ENCODE measurements around the gene DRD4. TPM values are rescaled to one million over a fixed set of nuclear protein-coding genes. Genes with fewer than 3 reads are reported as not detected.

Gene DRD4
- total RNA-seq, 2 experiments from 2014 or later, result 0.70 to 0.82 TPM

DNA sequence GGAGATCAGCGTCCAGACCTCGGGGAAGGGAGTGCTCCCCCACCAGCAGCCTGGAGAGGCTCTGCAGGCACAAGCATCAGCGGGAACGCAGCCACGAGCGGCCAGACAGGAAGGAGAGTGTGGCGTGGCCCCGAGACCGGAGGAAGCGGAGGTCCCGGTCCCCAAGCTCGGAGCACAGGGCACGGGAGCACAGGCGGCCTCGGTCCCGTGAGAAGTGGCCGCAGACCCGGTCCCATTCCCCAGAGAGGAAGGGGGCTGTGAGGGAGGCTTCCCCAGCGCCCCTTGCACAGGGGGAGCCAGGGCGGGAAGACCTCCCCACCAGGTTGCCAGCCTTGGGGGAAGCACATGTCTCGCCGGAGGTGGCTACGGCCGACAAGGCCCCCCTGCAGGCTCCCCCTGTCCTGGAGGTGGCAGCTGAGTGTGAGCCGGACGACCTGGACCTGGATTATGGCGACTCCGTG lies 28.2 kb upstream of the DRD4 start:
- H3K27ac Mint-ChIP-seq, result peak overlapping the region; percentile 65

DNA sequence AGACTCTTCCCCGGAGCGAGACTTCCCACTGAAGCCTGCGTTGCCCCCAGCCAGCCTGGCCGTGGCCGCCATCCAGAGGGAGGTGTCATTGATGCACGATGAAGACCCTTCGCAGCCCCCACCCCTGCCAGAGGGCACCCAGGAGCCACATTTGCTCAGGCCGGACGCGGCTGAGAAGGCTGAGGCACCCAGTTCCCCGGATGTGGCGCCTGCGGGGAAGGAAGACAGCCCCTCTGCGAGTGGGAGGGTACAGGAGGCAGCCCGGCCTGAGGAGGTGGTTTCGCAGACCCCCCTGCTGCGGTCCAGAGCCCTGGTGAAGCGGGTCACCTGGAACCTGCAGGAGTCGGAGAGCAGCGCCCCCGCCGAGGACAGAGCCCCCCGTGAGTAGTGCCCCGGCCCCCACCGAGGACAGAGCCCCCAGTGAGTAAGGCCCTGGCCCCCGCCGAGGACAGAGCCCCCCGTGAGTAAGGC lies 27.7 kb upstream of the DRD4 start:
- CTCF ChIA-PET, result no interaction called here
- no peak overlapping the region for H3K27ac Mint-ChIP-seq
- H3K36me3 Mint-ChIP-seq (ENCODE audit: low read depth), result peaks cover 52% of the 10 kb centered on the region

More for the DNA sequence above, 28.2 kb upstream of the DRD4 start:
- CTCF ChIA-PET, result no interaction called here
- Histone ChIP-seq H3K9me3 (ENCODE audit: control insufficient read depth in 1 of 2, insufficient read depth in 1 of 2, low read length in 2 of 2) (peaks cover 0 to 3% of the 10 kb centered on the region in 2 experiments), H3K36me3 (ENCODE audit: insufficient read depth, low read length) (peaks cover 95% of the 10 kb centered on the region), H3K27me3 (ENCODE audit: control insufficient read depth in 1 of 2, insufficient read depth in 2 of 2, low read length in 2 of 2) (no peaks in the 10 kb centered on the region), H3K4me1 (ENCODE audit: insufficient read depth, low read length) (peaks cover 7% of the 10 kb centered on the region), H3K4me3 (ENCODE audit: low read length) (no peak overlapping the region), H3K27ac (ENCODE audit: low read depth in 1 of 2, low read length in 2 of 2) (no peak overlapping the region)
- Mint-ChIP-seq H3K9me3 (no peaks in the 10 kb centered on the region), H3K4me3 (no peak overlapping the region), H3K27me3 (no peaks in the 10 kb centered on the region), H3K36me3 (ENCODE audit: low read depth) (peaks cover 54% of the 10 kb centered on the region), H3K4me1 (ENCODE audit: low read depth) (peaks cover 5% of the 10 kb centered on the region)
- DNase-seq (no peak), ATAC-seq (ENCODE audit: poor library complexity) (no peak)
- POLR2A ChIA-PET, result no interaction called here
- TF ChIP-seq, protein P1, sequence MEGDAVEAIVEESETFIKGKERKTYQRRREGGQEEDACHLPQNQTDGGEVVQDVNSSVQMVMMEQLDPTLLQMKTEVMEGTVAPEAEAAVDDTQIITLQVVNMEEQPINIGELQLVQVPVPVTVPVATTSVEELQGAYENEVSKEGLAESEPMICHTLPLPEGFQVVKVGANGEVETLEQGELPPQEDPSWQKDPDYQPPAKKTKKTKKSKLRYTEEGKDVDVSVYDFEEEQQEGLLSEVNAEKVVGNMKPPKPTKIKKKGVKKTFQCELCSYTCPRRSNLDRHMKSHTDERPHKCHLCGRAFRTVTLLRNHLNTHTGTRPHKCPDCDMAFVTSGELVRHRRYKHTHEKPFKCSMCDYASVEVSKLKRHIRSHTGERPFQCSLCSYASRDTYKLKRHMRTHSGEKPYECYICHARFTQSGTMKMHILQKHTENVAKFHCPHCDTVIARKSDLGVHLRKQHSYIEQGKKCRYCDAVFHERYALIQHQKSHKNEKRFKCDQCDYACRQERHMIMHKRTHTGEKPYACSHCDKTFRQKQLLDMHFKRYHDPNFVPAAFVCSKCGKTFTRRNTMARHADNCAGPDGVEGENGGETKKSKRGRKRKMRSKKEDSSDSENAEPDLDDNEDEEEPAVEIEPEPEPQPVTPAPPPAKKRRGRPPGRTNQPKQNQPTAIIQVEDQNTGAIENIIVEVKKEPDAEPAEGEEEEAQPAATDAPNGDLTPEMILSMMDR (IDR thresholded peaks at IDR 0.05), result no peak
- intact Hi-C loops (cut with DNase I, micrococcal nuclease), result no loop called here

DNA sequence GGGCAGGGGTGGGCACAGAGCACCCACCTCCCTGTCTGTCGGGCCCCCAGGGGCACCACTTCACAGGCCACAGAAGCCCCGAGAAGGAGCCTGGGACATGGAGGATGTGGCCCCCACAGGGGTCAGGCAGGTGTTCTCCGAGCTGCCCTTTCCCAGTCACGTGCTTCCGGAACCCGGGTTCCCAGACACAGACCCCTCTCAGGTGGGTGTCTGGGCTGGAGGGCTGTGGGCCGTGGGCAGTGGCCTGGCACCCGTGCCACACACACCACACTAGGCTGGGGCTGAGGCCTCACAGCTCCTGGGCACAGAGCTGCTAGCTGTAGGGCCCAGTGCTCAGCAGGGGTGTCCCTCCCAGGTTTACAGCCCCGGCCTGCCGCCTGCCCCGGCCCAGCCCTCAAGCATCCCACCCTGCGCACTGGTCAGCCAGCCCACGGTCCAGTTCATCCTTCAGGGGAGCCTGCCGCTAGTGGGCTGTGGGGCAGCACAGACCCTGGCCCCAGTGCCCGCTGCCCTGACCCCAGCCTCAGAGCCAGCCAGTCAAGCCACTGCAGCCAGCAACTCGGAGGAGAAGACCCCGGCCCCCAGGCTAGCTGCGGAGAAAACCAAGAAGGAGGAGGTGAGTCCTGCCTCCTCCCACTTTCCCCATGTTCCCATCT lies 26.8 kb upstream of the DRD4 start:
- H3K4me3 Mint-ChIP-seq, result no peak overlapping the region
- DNase-seq, result peak in 1 of 14 experiments; percentile 27
- peak overlapping the region; percentile 63 for H3K27ac Mint-ChIP-seq

More for the DNA sequence above, 27.7 kb upstream of the DRD4 start:
- peak in 1 of 14 experiments; percentile 27 for DNase-seq
- no peaks in the 10 kb centered on the region for H3K27me3 Mint-ChIP-seq
- H3K9me3 ChIP-seq (ENCODE audit: control insufficient read depth in 1 of 2, insufficient read depth in 1 of 2, low read length in 2 of 2), result peaks cover 0 to 3% of the 10 kb centered on the region in 2 experiments
- no peak for ATAC-seq (ENCODE audit: poor library complexity)
- POLR2A ChIA-PET, result no interaction called here
- intact Hi-C loops (cut with DNase I, micrococcal nuclease), result no loop called here
- peaks cover 95% of the 10 kb centered on the region for H3K36me3 ChIP-seq (ENCODE audit: insufficient read depth, low read length)
- no peak overlapping the region for H3K4me3 ChIP-seq (ENCODE audit: low read length)
- no peak overlapping the region for H3K27ac ChIP-seq (ENCODE audit: low read depth in 1 of 2, low read length in 2 of 2)
- no peak overlapping the region for H3K4me3 Mint-ChIP-seq
- TF ChIP-seq, protein P1 (IDR thresholded peaks at IDR 0.05), result no peak
- peaks cover 13% of the 10 kb centered on the region for H3K4me1 ChIP-seq (ENCODE audit: insufficient read depth, low read length)
- no peaks in the 10 kb centered on the region for H3K27me3 ChIP-seq (ENCODE audit: control insufficient read depth in 1 of 2, insufficient read depth in 2 of 2, low read length in 2 of 2)
- H3K9me3 Mint-ChIP-seq, result no peaks in the 10 kb centered on the region
- peaks cover 9% of the 10 kb centered on the region for H3K4me1 Mint-ChIP-seq (ENCODE audit: low read depth)

More for the DNA sequence above, 26.8 kb upstream of the DRD4 start:
- CTCF ChIA-PET, result no interaction called here
- Histone ChIP-seq H3K9me3 (ENCODE audit: control insufficient read depth in 1 of 2, insufficient read depth in 1 of 2, low read length in 2 of 2) (peaks cover 0 to 3% of the 10 kb centered on the region in 2 experiments), H3K4me1 (ENCODE audit: insufficient read depth, low read length) (peaks cover 22% of the 10 kb centered on the region), H3K27me3 (ENCODE audit: control insufficient read depth in 1 of 2, insufficient read depth in 2 of 2, low read length in 2 of 2) (no peaks in the 10 kb centered on the region), H3K4me3 (ENCODE audit: low read length) (no peak overlapping the region), H3K36me3 (ENCODE audit: insufficient read depth, low read length) (peaks cover 89% of the 10 kb centered on the region), H3K27ac (ENCODE audit: low read depth in 1 of 2, low read length in 2 of 2) (no peak overlapping the region)
- POLR2A ChIA-PET, result no interaction called here
- H3K36me3 Mint-ChIP-seq (ENCODE audit: low read depth), result peaks cover 47% of the 10 kb centered on the region
- TF ChIP-seq, protein P1 (IDR thresholded peaks at IDR 0.05), result no peak
- H3K9me3 Mint-ChIP-seq, result no peaks in the 10 kb centered on the region
- no peak for ATAC-seq (ENCODE audit: poor library complexity)
- H3K4me1 Mint-ChIP-seq (ENCODE audit: low read depth), result peaks cover 12% of the 10 kb centered on the region
- no peaks in the 10 kb centered on the region for H3K27me3 Mint-ChIP-seq
- intact Hi-C loops (cut with DNase I, micrococcal nuclease), result loop anchor here in 1 of 2 experiments (1.0 to 5.0 kb wide), 2 partner anchors 17 to 82 kb away; no protein-coding TSS in a partner anchor

All from CD4-positive, alpha-beta T cell (primary cell).